K562 (cell line): ENCODE measurements around the gene DYDC1. TPM values are rescaled to one million over a fixed set of nuclear protein-coding genes. Genes with fewer than 3 reads are reported as not detected.

Experiments used
- ATAC-seq: fragments of 200-7000 bp; cut with Tn5 transposase; 3 replicates; pipeline ENCODE4 v1.9.1; 2020; ENCODE audit warnings: moderate library complexity
- BruUV-seq: library from RNA; stranded (reverse); fragments of 400-500 nt; replicated peaks from 2 replicates; lab custom pipeline; 2021; lab: Mats Ljungman, UMichigan
- CTCF ChIA-PET: fragments of 300-600 bp; formaldehyde crosslinking; extraction: SDS; loops from one replicate; lab custom pipeline; 2021; ENCODE audit warnings: low intra/inter-chr PET ratio; lab: Yijun Ruan, JAX
- POLR2A ChIA-PET: fragments of 300-600, 350-650 bp; sonication (Branson Sonifier 250); formaldehyde crosslinking; extraction: SDS; loops from one replicate; lab custom pipeline; 2021; ENCODE audit warnings: antibody characterized with exemption, inconsistent platforms; lab: Yijun Ruan, JAX
- DNase-seq, 4 experiments: peaks; one replicate each; pipeline versions ENCODE4 v3.0.0 to v3.0.0-alpha.2; 2011 to 2018; ENCODE audit warnings: low spot score in 3 of 4, mixed read lengths in 3 of 4; ENCODE audit errors: extremely low read depth in 1 of 4
- FAIRE-seq: peaks from 2 replicates; lab custom pipeline; 2011; peaks lifted over from hg19 to GRCh38; lab: Jason Lieb, UNC
- H2AFZ ChIP-seq: 2 replicates; pipeline ENCODE4 v1.6.0; 2011; ENCODE audit warnings: low read depth, low read length, control low read depth, inconsistent platforms
- H3K27ac ChIP-seq: fragments of 200-600 bp; 3 replicates; pipeline ENCODE4 v1.8.0; 2011; ENCODE audit warnings: low read depth, mild to moderate bottlenecking, control low read depth, inconsistent platforms, low read length, moderate library complexity, mixed read lengths; ENCODE audit errors: extremely low read depth
- H3K27me3 ChIP-seq, 2 experiments: fragments of 300-600 bp in 1 of 2; 2 replicates in 1 of 2; 3 replicates in 1 of 2; pipeline versions ENCODE4 v1.6.0 to v1.8.0; 2011; ENCODE audit warnings: inconsistent platforms in 2 of 2, low read length in 2 of 2, mild to moderate bottlenecking in 1 of 2, mixed read lengths in 1 of 2, moderate library complexity in 1 of 2; ENCODE audit not compliant: control insufficient read depth in 2 of 2, insufficient read depth in 2 of 2
- H3K36me3 ChIP-seq: fragments of 300-600 bp; 3 replicates; pipeline ENCODE4 v1.8.0; 2011; ENCODE audit warnings: mild to moderate bottlenecking, low read length, inconsistent platforms; ENCODE audit not compliant: control insufficient read depth, insufficient read depth
- H3K4me1 ChIP-seq, 2 experiments: fragments of 200-600 bp in 1 of 2; replicated peaks in 1 of 2; 2 replicates in 1 of 2; 3 replicates in 1 of 2; pipeline versions ENCODE4 v1.5.1 to v1.8.0; 2011; ENCODE audit warnings: inconsistent platforms in 2 of 2, low read length in 2 of 2, mild to moderate bottlenecking in 1 of 2, mixed read lengths in 1 of 2, moderate library complexity in 1 of 2; ENCODE audit not compliant: control insufficient read depth in 2 of 2, insufficient read depth in 2 of 2
- H3K4me2 ChIP-seq: 2 replicates; pipeline ENCODE4 v1.6.1; 2011; ENCODE audit warnings: low read length, control low read depth, inconsistent platforms, mixed read lengths; ENCODE audit not compliant: insufficient read depth
- H3K4me3 ChIP-seq: fragments of 200-600 bp; sonication (generic), shearing (Covaris generic); 2 replicates; pipeline ENCODE4 v1.5.1; 2016; ENCODE audit warnings: control low read depth, inconsistent platforms
- H3K79me2 ChIP-seq: fragments of 200-600 bp; 3 replicates; pipeline ENCODE4 v1.8.0; 2011; ENCODE audit warnings: low read length, inconsistent platforms; ENCODE audit not compliant: control insufficient read depth, insufficient read depth
- H3K9ac ChIP-seq, 2 experiments: 2 replicates each; pipeline versions ENCODE4 v1.6.0 to v1.6.1; 2011; ENCODE audit warnings: low read depth in 2 of 2, low read length in 2 of 2, control low read depth in 1 of 2, inconsistent platforms in 1 of 2, mild to moderate bottlenecking in 1 of 2, mixed read lengths in 1 of 2; ENCODE audit not compliant: insufficient read depth in 1 of 2
- H3K9me1 ChIP-seq: one replicate; pipeline ENCODE4 v1.6.0; 2011; ENCODE audit warnings: inconsistent platforms, mild to moderate bottlenecking, low read length, moderate library complexity; ENCODE audit not compliant: control insufficient read depth, insufficient read depth
- H3K9me3 ChIP-seq: replicated peaks from 2 replicates; pipeline ENCODE4 v1.5.1; 2011; ENCODE audit warnings: low read depth, low read length, inconsistent platforms; ENCODE audit not compliant: control insufficient read depth, insufficient read depth
- H4K20me1 ChIP-seq: replicated peaks from 2 replicates; pipeline ENCODE4 v1.6.1; 2011; ENCODE audit warnings: low read length, inconsistent platforms, mixed read lengths; ENCODE audit not compliant: control insufficient read depth, insufficient read depth
- ETV6 ChIP-seq, 3 experiments: fragments of 150-350 bp in 1 of 3; sonication (generic) in 1 of 3; formaldehyde crosslinking in 1 of 3; IDR thresholded peaks; 2 replicates each; pipeline versions ENCODE4 v1.6.1 to v1.8.0; 2014 to 2022; ENCODE audit warnings: borderline replicate concordance in 2 of 3, low read depth in 2 of 3, antibody characterized with exemption in 1 of 3, low read length in 1 of 3, mild to moderate bottlenecking in 1 of 3, missing genetic modification reagents in 1 of 3
- MAZ ChIP-seq, 2 experiments: fragments of 450-650 bp in 1 of 2; sonication (generic) in 1 of 2; formaldehyde crosslinking; IDR thresholded peaks in 1 of 2; conservative IDR thresholded peaks in 1 of 2; 2 replicates each; pipeline versions ENCODE4 v1.4.0 to v1.5.0; 2020; ENCODE audit warnings: mild to moderate bottlenecking in 1 of 2, missing genetic modification reagents in 1 of 2
- MIER1 ChIP-seq: fragments of 450-650 bp; IDR thresholded peaks from 2 replicates; pipeline ENCODE4 v1.6.1; 2016; ENCODE audit warnings: antibody characterized with exemption, mild to moderate bottlenecking, low read depth
- SAFB2 ChIP-seq: fragments of 200-400 bp; formaldehyde crosslinking; IDR thresholded peaks from 2 replicates; pipeline ENCODE4 v1.6.1; 2018; ENCODE audit warnings: borderline replicate concordance, low read length, low read depth, moderate library complexity; ENCODE audit not compliant: severe bottlenecking
- TFAM ChIP-seq: fragments of 250-450 bp; sonication (Bioruptor Pico); conservative IDR thresholded peaks from 2 replicates; pipeline ENCODE4 v1.5.0; 2021; ENCODE audit warnings: mild to moderate bottlenecking, moderate library complexity
- USF1 ChIP-seq: sonication (generic); formaldehyde crosslinking; IDR thresholded peaks from 2 replicates; pipeline ENCODE4 v1.9.0; 2022; ENCODE audit warnings: mild to moderate bottlenecking, missing genetic modification reagents
- ZBTB8A ChIP-seq: fragments of 450-650 bp; IDR thresholded peaks from 2 replicates; pipeline ENCODE4 v1.6.1; 2018; ENCODE audit warnings: mild to moderate bottlenecking, moderate library complexity; ENCODE audit not compliant: partially characterized antibody
- ZNF124 ChIP-seq: sonication (generic); formaldehyde crosslinking; IDR thresholded peaks from 2 replicates; pipeline ENCODE4 v1.8.1; 2022; ENCODE audit warnings: missing genetic modification reagents
- ZNF146 ChIP-seq: IDR thresholded peaks from one replicate; pipeline ENCODE4 v1.6.1; 2018; ENCODE audit warnings: missing compliant biosample characterization; ENCODE audit not compliant: unreplicated experiment
- ZNF175 ChIP-seq: fragments of 200-800 bp; sonication (Bioruptor generic); IDR thresholded peaks from 2 replicates; pipeline ENCODE4 v1.6.1; 2016; ENCODE audit warnings: low read depth, mild to moderate bottlenecking, missing genetic modification characterization, missing compliant biosample characterization
- ZNF766 ChIP-seq: fragments of 200-800 bp; sonication (Bioruptor generic); conservative IDR thresholded peaks from 2 replicates; pipeline ENCODE4 v1.6.1; 2016; ENCODE audit warnings: missing genetic modification characterization, missing compliant biosample characterization
- WGBS: fragments of 100-300 bp; shearing (Covaris generic); methylation state at CpG from one replicate; pipeline ENCODE4 v1.1.6; 2016; ENCODE audit warnings: low coverage, mixed read lengths; ENCODE audit not compliant: insufficient coverage; ENCODE audit errors: missing lambda C conversion rate; 5-methylcytosine and 5-hydroxymethylcytosine counted together
- in situ Hi-C: fragments of 300-500 bp; cut with MboI; formaldehyde crosslinking; loops from 4 replicates; pipeline ENCODE4 v1.15.0; 2018; ENCODE audit warnings: inconsistent platforms, mixed read lengths
- intact Hi-C: fragments of 100-400 bp; cut with micrococcal nuclease; formaldehyde crosslinking; loops from 2 replicates; pipeline ENCODE4 v1.14.2; 2022
- polyA plus RNA-seq, 8 experiments: library from polyadenylated mRNA; depleted of rRNA in 4 of 8; stranded (reverse) in 5 of 8; unstranded in 3 of 8; fragments of >200 nt; fragmentation: Nextera tagmentation in 2 of 8; fragmentation: Illumina TruSeq in 1 of 8; extraction: Ambion mirVana in 2 of 8; extraction: Trizol in 1 of 8; gene quantifications; 2 replicates each; pipeline versions ENCODE4 v1.2.1 to v1.2.3, GENCODE V29; 2011 to 2014; ENCODE audit warnings: inconsistent platforms in 1 of 8, missing spikeins in 1 of 8
- total RNA-seq, 7 experiments: library from RNA; depleted of rRNA in 6 of 7; stranded (reverse); fragments of >200 nt in 6 of 7; fragmentation: Illumina TruSeq in 2 of 7; extraction: Trizol in 2 of 7; gene quantifications; 2 replicates each; pipeline versions ENCODE4 v1.2.1 to v1.2.3, GENCODE V29; 2011 to 2021; ENCODE audit warnings: low replicate concordance in 1 of 7
- TF ChIP-seq, protein P1 (sequence below): sonication (generic); formaldehyde crosslinking; IDR thresholded peaks from 2 replicates; pipeline ENCODE4 v1.8.0; 2022; ENCODE audit warnings: mild to moderate bottlenecking, missing genetic modification reagents
- TF ChIP-seq, protein P2 (sequence below): fragments of 250-450 bp; sonication (Bioruptor Pico); IDR thresholded peaks from 2 replicates; pipeline ENCODE4 v1.8.0; 2022; ENCODE audit warnings: inconsistent platforms, mild to moderate bottlenecking, moderate library complexity, borderline replicate concordance
- TF ChIP-seq, protein P3 (sequence below): sonication (generic); formaldehyde crosslinking; IDR thresholded peaks from 2 replicates; pipeline ENCODE4 v1.8.0; 2022; ENCODE audit warnings: mild to moderate bottlenecking, missing genetic modification reagents

The DYDC1 gene
- total and polyA plus RNA-seq, 9 of the 15 experiments (the other 6 are each of a cell fraction or from before 2014, with no cell fraction given) = not detected

GRCh38 chr10:80394358-80394916, 37.9 kb upstream of the DYDC1 start:
- Histone ChIP-seq H3K27ac (no peak overlapping the region), H3K27me3 (peaks cover 19 to 50% of the 10 kb centered on the region in 2 experiments), H3K4me1 (no peaks in the 10 kb centered on the region), H3K36me3 (no peaks in the 10 kb centered on the region), H3K79me2 (no peaks in the 10 kb centered on the region), H3K9me3 (no peaks in the 10 kb centered on the region), H3K4me2 (no peak overlapping the region), H4K20me1 (no peaks in the 10 kb centered on the region), H3K4me3 (no peak overlapping the region), H2AFZ (no peak overlapping the region), H3K9me1 (no peaks in the 10 kb centered on the region), H3K9ac (no peak overlapping the region)
- POLR2A ChIA-PET = interaction anchor here (0.7 kb wide), 1 partner anchor 293 kb away, joined by 3 read pairs; no protein-coding TSS in a partner anchor
- DNase-seq = no peak
- intact Hi-C loops (no loop called here), in situ Hi-C loops (no loop called here)
- ATAC-seq = no peak
- no peak for FAIRE-seq
- CTCF ChIA-PET = interaction anchor here (0.6 kb wide), 1 partner anchor 30 kb away, joined by 4 read pairs; no protein-coding TSS in a partner anchor
- BruUV-seq = no TSS peak
- 0% methylated on average over 2 of the region's 2 CpGs for WGBS
- no peak for TF ChIP-seq MIER1
- no peak for TF ChIP-seq TFAM (CRISPR knock-in tag)
- TF ChIP-seq ZNF766 (CRISPR knock-in tag) = no peak
- TF ChIP-seq, protein P1, sequence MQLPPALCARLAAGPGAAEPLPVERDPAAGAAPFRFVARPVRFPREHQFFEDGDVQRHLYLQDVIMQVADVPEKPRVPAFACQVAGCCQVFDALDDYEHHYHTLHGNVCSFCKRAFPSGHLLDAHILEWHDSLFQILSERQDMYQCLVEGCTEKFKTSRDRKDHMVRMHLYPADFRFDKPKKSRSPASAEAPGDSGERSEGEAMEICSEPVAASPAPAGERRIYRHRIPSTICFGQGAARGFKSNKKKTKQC (CRISPR knock-in tag) = no peak
- TF ChIP-seq ETV6 (IDR thresholded peaks at IDR 0.05; ENCODE audit: borderline replicate concordance in 1 of 2, low read depth in 2 of 2, low read length in 1 of 2) = no peak
- TF ChIP-seq ETV6 (CRISPR knock-in tag; IDR thresholded peaks at IDR 0.05; ENCODE audit: borderline replicate concordance) = no peak
- TF ChIP-seq, protein P2, sequence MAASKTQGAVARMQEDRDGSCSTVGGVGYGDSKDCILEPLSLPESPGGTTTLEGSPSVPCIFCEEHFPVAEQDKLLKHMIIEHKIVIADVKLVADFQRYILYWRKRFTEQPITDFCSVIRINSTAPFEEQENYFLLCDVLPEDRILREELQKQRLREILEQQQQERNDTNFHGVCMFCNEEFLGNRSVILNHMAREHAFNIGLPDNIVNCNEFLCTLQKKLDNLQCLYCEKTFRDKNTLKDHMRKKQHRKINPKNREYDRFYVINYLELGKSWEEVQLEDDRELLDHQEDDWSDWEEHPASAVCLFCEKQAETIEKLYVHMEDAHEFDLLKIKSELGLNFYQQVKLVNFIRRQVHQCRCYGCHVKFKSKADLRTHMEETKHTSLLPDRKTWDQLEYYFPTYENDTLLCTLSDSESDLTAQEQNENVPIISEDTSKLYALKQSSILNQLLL (CRISPR knock-in tag) = no peak
- TF ChIP-seq ZBTB8A = no peak
- TF ChIP-seq, protein P3, sequence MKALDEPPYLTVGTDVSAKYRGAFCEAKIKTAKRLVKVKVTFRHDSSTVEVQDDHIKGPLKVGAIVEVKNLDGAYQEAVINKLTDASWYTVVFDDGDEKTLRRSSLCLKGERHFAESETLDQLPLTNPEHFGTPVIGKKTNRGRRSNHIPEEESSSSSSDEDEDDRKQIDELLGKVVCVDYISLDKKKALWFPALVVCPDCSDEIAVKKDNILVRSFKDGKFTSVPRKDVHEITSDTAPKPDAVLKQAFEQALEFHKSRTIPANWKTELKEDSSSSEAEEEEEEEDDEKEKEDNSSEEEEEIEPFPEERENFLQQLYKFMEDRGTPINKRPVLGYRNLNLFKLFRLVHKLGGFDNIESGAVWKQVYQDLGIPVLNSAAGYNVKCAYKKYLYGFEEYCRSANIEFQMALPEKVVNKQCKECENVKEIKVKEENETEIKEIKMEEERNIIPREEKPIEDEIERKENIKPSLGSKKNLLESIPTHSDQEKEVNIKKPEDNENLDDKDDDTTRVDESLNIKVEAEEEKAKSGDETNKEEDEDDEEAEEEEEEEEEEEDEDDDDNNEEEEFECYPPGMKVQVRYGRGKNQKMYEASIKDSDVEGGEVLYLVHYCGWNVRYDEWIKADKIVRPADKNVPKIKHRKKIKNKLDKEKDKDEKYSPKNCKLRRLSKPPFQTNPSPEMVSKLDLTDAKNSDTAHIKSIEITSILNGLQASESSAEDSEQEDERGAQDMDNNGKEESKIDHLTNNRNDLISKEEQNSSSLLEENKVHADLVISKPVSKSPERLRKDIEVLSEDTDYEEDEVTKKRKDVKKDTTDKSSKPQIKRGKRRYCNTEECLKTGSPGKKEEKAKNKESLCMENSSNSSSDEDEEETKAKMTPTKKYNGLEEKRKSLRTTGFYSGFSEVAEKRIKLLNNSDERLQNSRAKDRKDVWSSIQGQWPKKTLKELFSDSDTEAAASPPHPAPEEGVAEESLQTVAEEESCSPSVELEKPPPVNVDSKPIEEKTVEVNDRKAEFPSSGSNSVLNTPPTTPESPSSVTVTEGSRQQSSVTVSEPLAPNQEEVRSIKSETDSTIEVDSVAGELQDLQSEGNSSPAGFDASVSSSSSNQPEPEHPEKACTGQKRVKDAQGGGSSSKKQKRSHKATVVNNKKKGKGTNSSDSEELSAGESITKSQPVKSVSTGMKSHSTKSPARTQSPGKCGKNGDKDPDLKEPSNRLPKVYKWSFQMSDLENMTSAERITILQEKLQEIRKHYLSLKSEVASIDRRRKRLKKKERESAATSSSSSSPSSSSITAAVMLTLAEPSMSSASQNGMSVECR (CRISPR knock-in tag) = no peak
- no peak for TF ChIP-seq ZNF175 (CRISPR knock-in tag)
- TF ChIP-seq ZNF146 (CRISPR knock-in tag) = no peak
- no peak for TF ChIP-seq ZNF124
- no peak for TF ChIP-seq MAZ (CRISPR knock-in tag; conservative IDR thresholded peaks at IDR 0.05 in 1 of 2, IDR thresholded peaks at IDR 0.05 in 1 of 2)
- no peak for TF ChIP-seq SAFB2
- TF ChIP-seq USF1 (CRISPR knock-in tag) = no peak
